A673 (cell line): ENCODE results near the gene THBS4. TPM values are rescaled to one million over a fixed set of nuclear protein-coding genes. Genes with fewer than 3 reads are reported as not detected.

Experiments
- BruUV-seq: library from RNA; stranded (reverse); fragments of 400-500 nt; replicated peaks from 2 replicates; lab custom pipeline; 2021; lab: Mats Ljungman, UMichigan
- CTCF ChIA-PET: fragments of 300-600 bp; sonication (Branson Sonifier 250); formaldehyde crosslinking; loops from one replicate; lab custom pipeline; 2022; ENCODE audit warnings: antibody characterized with exemption; lab: Charles Lee
- POLR2A ChIA-PET: fragments of 300-600 bp; sonication (Branson Sonifier 250); formaldehyde crosslinking; loops from one replicate; lab custom pipeline; 2022; ENCODE audit warnings: antibody characterized with exemption; ENCODE audit not compliant: low non-redundant PET; lab: Charles Lee
- DNase-seq: peaks from one replicate; pipeline ENCODE4 v3.0.0-alpha.2; 2015; ENCODE audit warnings: low spot score
- H3K27ac ChIP-seq: fragments of 200-600 bp; sonication (generic); 2 replicates; pipeline ENCODE4 v1.5.1; 2016; ENCODE audit warnings: mixed run types, low read depth, mild to moderate bottlenecking, mixed read lengths, antibody characterized with exemption, low read length; ENCODE audit not compliant: poor library complexity, severe bottlenecking
- H3K27me3 ChIP-seq: fragments of 200-600 bp; sonication (generic); replicated peaks from 2 replicates; pipeline ENCODE4 v1.6.1; 2017; ENCODE audit warnings: mixed run types, low read depth, mild to moderate bottlenecking, mixed read lengths, antibody characterized with exemption, low read length; ENCODE audit not compliant: insufficient read depth, poor library complexity
- H3K36me3 ChIP-seq: fragments of 200-600 bp; sonication (generic); 2 replicates; pipeline ENCODE4 v1.6.1; 2016; ENCODE audit warnings: mixed run types, mild to moderate bottlenecking, mixed read lengths, antibody characterized with exemption, low read length; ENCODE audit not compliant: insufficient read depth, poor library complexity, severe bottlenecking
- H3K4me1 ChIP-seq: fragments of 200-600 bp; sonication (generic); 2 replicates; pipeline ENCODE4 v1.6.1; 2017; ENCODE audit warnings: mixed run types, mild to moderate bottlenecking, mixed read lengths, antibody characterized with exemption, low read length; ENCODE audit not compliant: insufficient read depth, poor library complexity, severe bottlenecking
- H3K4me3 ChIP-seq: fragments of 200-600 bp; sonication (generic); 2 replicates; pipeline ENCODE4 v1.5.1; 2016; ENCODE audit warnings: low read depth, mixed run types, mild to moderate bottlenecking, mixed read lengths, low read length; ENCODE audit not compliant: poor library complexity, severe bottlenecking
- H3K9me3 ChIP-seq: fragments of 200-600 bp; sonication (generic); 2 replicates; pipeline ENCODE4 v1.6.1; 2016; ENCODE audit warnings: mixed run types, low read depth, mild to moderate bottlenecking, mixed read lengths, antibody characterized with exemption, low read length; ENCODE audit not compliant: poor library complexity, severe bottlenecking
- CTCF ChIP-seq: fragments of 300-800, 200-600 bp; sonication (generic); conservative IDR thresholded peaks from 2 replicates; pipeline ENCODE4 v1.5.1; 2017; ENCODE audit warnings: low read depth, mild to moderate bottlenecking, antibody characterized with exemption, low read length, moderate library complexity, mixed read lengths
- EZH2 ChIP-seq: fragments of 200-600 bp; sonication (generic); IDR thresholded peaks from 2 replicates; pipeline ENCODE4 v1.6.1; 2017; ENCODE audit warnings: borderline replicate concordance, low read depth, mild to moderate bottlenecking, mixed read lengths, antibody characterized with exemption, low read length; ENCODE audit not compliant: poor library complexity, severe bottlenecking
- intact Hi-C: fragments of 100-400 bp; cut with micrococcal nuclease; formaldehyde crosslinking; loops from one replicate; pipeline ENCODE4 v1.10.0; 2022; ENCODE audit not compliant: unreplicated experiment
- total RNA-seq: library from RNA; stranded (reverse); gene quantifications from 2 replicates; pipeline ENCODE4 v1.2.3, GENCODE V29; 2021

The THBS4 gene
- total RNA-seq, 1 experiment from 2014 or later: 0.43 TPM

GRCh38 chr5:80114860-80115259 is 79.7 kb downstream of the THBS4 start:
- no peak overlapping the region for H3K4me3 ChIP-seq
- no peak overlapping the region for H3K27ac ChIP-seq
- ChIA-PET POLR2A (no interaction called here), CTCF (no interaction called here)
- H3K36me3 ChIP-seq: no peaks in the 10 kb centered on the region
- intact Hi-C loops: no loop called here
- TF ChIP-seq CTCF: no peak
- TF ChIP-seq EZH2: no peak
- no peaks in the 10 kb centered on the region for H3K9me3 ChIP-seq
- DNase-seq: peak; percentile 12
- no peaks in the 10 kb centered on the region for H3K27me3 ChIP-seq
- H3K4me1 ChIP-seq: no peaks in the 10 kb centered on the region
- BruUV-seq: no TSS peak

GRCh38 chr5:80116000-80116399 is 80.9 kb downstream of the THBS4 start:
- no peak for TF ChIP-seq CTCF
- TF ChIP-seq EZH2: no peak
- Histone ChIP-seq H3K4me3 (no peak overlapping the region), H3K27ac (no peak overlapping the region), H3K36me3 (no peaks in the 10 kb centered on the region), H3K4me1 (no peaks in the 10 kb centered on the region), H3K27me3 (no peaks in the 10 kb centered on the region), H3K9me3 (no peaks in the 10 kb centered on the region)
- no peak for DNase-seq
- intact Hi-C loops: no loop called here
- BruUV-seq: no TSS peak
- ChIA-PET POLR2A (no interaction called here), CTCF (no interaction called here)

- intact Hi-C loops: no loop called here
- no peaks in the 10 kb centered on the region for H3K36me3 ChIP-seq
- CTCF ChIA-PET: no interaction called here
- POLR2A ChIA-PET: interaction anchor here (0.5 kb wide), 1 partner anchor 139 kb away, joined by 3 read pairs; the partner anchor contains the start of gene SERINC5
- no peak for DNase-seq
- TF ChIP-seq EZH2 (no peak), CTCF (no peak)
- no peak overlapping the region for H3K27ac ChIP-seq
- no peaks in the 10 kb centered on the region for H3K27me3 ChIP-seq
- H3K4me1 ChIP-seq: no peaks in the 10 kb centered on the region
- no peaks in the 10 kb centered on the region for H3K9me3 ChIP-seq
- H3K4me3 ChIP-seq: no peak overlapping the region
- BruUV-seq: no TSS peak
Observed at GRCh38 chr5:80116465-80116864, 81.3 kb downstream of the THBS4 start.
